ENCODE measurements around the gene FERMT3.
"Not testable (repeated sequence)": the region's sequence is repeated elsewhere in the genome, so short reads cannot be mapped to it uniquely, and the experiment has no call there.

The FERMT3 gene

DNA sequence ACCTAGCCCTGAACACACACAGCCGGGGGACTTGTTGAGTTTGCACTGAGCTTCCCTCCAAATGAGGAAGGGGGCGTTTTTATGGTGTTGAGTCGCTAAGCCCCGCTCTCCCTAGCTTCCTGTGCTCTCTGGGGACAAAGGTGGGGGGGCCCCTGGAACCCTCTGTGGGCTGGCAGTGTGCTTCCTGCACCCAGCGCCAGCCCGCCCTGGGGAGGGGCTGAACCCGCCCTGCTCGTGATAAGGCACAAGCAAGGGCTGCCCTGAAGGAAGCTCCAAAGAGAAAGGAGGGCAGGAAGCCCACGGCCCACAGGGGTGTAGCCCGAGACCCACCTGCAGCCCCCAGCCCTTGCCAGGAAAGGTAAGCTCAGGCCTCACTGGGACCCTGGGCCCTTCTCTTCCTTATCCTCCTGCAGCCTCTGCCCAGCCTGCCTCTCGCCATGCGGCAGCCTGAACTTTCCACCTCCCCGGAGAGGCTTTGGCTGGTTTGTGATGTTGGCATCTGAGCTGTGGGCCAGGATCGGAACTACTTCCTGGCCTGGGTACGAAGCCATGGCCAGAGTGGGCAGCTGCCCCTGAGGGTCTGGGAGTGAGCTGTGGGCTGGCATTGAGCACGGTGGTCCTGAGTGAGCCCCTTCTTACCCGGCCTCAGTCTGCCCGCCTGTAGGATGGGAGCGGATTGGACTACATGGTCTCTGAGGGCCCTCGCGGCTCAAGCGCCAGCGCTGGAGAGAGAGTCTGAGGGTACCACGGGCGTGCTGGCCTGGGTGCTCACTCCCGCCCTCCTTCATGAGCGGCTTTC, at the start of gene FERMT3:
FERMT3 (plus strand) TSS at position 265 of the 799 bp plus-strand sequence. CDS start 644 bp downstream, outside the sequence.
- no peak for DNase-seq

DNA sequence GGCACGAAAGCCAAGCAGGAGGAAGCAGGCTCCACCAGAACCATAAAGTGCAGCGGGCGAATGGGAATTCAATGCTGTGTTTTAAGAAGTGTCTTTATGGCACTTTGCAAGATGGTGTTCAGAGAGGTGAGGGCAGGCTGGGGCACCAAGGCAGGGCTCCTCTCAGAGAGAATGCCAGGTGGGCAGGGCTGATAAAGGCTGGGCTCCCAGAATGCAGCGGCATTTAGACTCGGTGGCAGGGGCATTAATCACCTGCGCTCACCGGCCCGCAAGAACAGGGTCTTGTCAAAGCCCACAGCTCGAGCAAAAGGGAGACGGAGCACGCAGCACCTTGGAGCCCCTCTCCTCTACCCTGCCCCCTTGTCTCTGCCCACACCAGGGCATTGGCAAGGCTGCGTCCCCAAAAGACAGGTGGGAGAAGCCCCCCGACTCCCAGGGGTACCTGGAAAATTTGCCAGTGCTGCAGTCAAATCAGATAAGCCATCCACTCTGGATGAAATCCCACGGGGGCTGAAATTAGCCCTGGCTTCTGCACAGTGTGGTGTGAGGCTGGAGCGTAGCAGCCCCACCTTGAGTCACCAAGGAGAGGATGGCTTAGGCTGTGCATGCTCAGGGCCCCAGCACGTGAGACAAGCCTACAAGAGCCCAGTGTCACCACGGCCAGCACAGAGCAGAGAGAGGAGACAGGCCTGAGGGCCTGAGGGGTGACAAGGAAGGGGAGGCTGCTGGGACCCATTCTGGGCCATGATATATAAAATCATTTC, 48.7 kb upstream of the FERMT3 start:
- DNase-seq, result no peak

DNA sequence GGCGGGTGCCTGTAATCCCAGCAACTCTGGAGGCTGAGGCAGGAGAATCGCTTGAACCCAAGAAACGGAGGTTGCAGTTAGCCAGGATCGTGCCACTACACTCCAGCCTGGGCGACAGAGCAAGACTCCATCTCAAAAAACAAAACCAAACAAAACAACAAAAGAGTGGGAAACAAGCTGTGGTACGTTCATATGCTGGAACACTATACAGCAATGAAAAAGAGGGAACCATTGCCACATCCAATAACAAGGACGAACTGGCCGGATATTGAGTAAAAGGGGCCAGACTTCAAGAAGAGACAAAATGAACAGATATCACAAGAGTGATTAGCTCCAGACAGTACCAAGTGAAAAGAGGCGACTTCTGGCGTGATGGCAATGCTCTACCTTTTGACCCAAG, 45.5 kb upstream of the FERMT3 start:
- DNase-seq, result no peak

DNA sequence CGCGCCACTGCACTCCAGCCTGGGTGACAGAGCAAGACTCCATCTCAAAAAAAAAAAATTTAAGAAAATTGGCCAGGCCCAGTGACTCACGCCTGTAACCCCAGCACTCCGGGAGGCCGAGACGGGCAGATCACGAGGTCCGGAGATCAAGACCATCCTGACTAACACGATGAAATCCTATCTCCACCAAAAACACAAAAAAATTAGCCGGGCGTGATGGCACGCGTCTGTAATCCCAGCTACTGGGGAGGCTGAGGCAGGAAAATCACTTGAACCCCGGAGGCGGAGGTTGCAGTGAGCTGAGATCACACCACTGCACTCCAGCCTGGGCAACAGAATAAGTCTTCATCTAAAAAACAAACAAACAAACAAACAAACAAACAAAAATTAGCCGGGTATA, 43.8 kb upstream of the FERMT3 start:
- not testable (repeated sequence) for DNase-seq

DNA sequence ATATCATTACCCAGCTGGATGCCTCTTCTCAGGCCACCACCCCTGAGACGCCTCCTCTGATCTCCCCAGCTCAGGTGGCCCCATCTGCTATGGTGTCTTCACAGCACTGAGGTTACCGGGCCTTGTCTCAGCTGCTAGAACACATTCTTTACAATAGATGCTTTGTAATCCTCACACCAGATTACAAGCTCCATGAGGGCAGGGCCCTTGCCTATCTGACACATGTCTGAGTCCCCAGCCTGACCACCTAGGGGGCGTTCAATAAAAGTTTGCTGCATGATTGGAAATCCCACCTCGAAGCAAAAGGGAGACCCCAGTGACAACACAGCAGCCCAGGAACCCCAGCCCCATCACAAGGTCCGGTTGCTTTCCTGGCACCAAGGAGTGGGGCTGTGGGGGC, 42.6 kb upstream of the FERMT3 start:
- DNase-seq, result no peak

DNA sequence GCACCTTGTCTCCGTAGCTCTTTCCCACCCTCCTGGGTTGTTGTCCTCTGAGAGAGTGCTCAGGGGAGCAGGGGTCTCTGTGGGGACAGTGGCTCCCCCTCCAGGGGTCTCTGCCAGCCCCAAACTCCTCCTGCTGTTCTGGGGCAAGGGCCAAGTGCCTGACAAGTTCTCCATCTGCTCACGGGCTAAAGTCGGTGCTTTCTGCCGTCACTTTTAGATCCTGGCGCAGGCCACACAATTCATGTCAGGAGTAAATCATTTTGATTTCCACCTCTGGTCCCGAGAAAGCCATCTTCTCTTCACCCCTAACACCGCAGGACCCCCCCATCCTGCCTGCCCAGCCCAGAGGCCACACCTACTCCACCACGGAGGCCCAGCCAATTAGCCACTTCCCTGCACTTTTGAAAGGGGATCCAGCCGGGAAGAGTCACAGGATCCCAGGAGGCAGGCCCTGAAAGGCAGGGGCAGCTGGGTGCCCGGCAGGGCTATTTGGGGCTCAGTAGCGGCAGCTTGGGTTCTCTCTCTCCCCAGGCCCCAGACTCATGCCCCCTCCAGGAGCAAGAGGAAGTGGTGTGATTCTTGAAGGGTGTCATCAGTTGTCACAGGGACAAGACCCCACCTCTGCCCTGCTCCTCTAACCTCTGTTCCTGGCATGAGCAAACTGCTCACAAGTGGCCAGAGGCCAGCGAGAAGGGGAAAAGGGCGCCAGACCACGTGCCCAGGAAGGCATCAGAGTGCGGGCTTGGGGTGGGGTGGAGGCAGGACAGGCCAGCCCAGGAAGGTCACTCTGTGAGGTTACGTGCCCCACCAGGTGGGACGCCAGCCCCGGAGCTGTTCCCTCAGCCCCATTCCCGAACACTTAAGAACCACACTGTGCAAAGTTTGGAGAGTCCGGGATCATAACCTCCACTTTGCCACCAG, 41.9 kb upstream of the FERMT3 start:
- no peak for DNase-seq

DNA sequence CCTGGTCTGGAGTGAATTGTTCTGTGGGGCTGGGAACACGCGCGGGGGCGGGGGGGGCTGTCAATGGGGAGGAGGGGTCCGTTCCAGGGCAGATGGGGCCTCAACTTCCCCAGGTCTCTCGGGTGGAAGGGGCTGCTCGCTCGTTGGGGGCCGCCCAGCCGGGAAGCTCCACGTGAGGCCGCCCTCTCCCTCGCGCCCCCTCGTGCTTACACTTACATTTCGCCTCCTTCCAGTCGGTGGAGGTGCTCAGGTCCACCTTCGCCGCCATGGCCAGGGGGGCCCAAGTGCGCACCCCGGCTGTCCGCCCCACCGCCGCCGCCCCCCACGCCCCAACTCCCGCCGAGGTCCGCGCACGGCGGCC, 41.1 kb upstream of the FERMT3 start:
- DNase-seq, result no peak

DNA sequence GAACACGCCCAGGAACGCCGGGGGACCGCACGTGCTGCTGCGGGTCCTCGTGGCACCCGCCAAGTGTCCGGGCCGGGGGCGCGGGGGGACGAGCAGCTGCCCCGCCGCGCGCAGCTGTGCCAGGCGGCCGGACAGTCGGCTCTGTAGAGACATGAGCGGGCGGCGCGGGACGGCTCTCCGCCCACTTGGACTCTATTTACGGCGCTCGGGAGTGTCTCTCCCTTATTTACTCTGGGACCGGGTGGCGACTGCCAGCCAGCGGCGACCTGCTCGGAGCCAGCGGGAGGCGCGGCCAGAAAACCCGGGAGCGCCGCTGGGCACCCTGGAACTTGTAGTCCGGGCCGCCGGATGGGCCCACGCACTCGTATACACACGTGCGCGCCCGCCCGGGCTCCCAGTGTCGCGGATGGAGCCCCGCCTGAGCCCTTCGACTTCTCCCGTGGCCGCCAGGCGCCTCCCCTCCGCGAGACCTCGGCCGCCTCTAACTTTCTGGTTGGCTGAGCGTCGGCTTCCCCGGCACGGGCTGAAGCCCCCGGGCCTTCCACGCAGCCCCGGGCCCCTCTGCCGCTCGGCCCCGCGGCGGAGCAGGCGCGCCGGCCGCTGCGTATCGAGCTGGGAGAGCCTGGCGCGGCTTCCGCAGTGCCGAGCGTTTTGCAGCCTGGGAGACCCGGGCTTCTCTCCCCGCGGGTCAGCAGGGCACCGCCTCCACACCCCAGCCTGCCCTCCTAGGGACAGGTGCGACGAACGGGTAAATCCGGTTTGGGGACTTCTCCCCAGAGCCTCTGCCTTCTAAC, 40.5 kb upstream of the FERMT3 start, which contains the start of gene MACROD1:
MACROD1 (minus strand) TSS at position 272 of the 794 bp plus-strand sequence; CDS start at position 153, 119 bp downstream.
- DNase-seq, result peak; percentile 45

DNA sequence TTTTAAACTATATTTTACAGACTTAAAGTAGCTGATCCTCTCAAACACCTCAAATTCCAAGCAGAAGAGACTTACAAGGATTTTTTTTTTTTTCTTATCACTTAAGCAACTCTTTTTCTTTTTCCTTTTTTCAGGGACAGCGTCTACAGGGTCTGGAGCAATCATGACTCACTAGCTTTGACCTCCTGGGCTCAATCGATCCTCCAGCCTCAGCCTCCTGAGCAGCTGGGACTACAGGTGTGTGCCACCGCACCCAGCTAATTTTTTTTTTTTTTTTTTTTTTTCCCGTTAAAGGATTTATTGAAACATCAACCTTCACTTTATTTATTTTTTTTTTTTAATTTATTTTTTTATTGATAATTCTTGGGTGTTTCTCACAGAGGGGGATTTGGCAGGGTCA, 36.1 kb upstream of the FERMT3 start:
- DNase-seq, result no peak

DNA sequence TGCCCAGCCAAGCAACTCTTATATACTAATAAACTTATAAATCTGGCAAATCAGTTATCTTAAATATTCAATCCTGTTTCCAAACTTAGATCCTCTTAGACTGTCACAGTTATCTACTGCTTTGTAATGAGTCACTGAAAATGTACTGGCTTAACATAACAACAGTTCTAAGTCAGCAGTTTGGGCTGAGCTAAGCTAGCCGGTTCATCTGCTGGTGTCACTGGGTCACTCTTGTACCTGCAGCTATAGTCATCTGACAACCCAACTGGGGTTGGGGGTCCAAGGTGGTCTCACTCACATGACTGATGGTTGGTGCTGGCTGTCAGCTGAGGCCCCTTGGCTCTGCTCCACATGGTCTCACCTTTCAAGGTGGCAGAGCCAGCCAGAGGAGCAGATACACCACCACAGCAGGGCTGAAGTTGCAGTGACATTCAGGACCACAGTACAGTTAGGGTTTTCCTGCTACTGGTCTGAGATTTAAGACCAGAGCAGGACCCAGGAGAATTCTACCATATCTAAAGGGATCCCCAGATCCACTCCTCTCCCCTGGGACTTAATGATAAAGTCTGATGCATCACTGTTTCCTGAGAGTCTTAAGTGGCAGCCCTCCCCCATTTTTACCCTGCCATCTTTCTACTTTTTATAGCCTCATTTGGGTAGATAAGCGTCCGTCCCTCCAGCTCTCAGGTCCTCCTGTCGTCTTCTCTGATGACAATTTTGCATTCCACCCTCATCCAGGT, 32.7 kb upstream of the FERMT3 start:
- DNase-seq, result no peak

DNA sequence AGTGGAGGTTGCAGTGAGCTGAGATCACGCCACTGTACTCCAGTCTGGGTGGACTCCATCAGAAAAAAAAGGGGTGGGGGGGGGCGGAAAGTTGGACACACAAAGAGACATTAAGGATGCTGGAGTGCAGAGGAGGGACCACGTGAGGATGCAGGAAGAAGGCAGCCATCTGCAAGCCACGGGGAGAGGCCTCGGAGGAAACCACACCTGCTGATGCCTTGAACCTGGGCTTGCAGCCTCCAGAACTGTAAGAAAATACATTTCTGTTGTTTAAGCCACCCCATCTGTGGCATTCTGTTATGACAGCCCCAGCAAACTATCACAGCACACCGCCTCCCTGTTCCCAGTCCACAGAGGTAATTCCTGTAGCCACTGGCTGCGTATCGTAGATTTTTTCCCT, 29.8 kb upstream of the FERMT3 start:
- no peak for DNase-seq

DNA sequence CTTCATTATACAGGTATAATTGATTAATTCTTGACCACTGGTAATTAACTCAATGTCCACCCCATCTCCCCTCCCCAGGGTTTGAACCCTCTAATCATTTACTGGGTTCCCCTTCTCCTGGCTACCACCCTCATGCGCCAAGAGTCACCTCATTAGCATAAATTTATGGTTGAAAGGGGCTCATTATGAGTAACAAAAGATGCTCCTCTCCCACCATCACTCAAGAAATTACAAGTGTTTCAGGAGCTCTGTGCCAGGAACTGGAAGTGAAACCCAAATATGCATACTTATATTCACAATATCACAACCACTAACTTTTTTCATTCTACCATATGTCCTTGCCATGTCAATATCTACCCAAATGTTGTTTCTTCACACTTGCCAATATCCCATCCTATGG, 28.3 kb upstream of the FERMT3 start:
- DNase-seq, result no peak

DNA sequence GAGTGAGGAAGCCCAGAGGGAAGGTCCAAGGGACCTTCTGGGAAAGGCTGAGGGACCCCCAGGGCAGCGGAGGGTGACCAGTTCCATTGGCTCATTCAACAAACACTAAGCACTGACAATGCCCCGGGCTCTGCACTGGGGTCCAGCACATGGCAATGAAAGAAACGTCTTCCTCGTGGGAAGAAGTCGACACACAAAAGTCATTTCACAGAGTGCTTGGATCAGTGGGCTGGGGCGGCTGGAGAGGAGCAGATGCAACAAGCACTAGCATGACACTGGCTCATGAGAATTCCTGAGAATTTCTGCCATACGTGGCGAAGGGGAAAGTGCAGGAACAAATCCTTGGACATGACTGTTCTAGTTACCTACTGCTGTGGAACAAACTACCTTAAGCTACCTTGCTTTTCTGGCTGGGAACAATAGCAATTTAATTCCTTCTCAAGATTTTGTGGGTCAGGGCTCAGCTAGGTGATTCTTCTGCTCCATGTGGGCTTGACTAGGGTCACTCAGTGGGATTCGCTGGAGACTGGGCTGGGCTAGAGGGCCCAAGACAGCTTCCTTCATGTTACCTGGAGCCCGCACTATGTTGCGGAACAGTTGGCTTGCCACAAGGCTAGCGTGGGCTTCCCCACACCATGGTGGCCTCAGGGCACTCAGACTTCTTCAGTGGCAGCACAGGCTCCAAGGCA, 27.4 kb upstream of the FERMT3 start:
- DNase-seq, result no peak

DNA sequence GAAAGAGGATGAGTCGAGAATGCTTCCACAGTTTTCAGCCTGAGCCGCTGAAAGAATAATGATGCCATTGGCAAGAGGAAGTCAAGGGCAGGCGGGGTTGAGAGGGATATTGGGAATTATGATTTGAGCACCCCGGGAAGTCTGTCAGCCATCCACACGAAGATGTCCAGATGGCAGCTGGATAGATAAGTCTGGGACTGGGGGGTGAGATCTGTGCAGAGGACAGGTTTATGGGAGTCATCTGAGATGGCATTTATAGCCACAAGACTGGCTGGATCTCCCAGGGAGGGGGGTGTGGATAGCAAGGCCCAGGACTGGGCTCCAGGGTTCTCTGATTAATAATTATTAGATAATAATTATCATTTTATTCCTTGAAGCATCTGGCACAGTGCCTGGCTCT, 25.6 kb upstream of the FERMT3 start:
- no peak for DNase-seq

DNA sequence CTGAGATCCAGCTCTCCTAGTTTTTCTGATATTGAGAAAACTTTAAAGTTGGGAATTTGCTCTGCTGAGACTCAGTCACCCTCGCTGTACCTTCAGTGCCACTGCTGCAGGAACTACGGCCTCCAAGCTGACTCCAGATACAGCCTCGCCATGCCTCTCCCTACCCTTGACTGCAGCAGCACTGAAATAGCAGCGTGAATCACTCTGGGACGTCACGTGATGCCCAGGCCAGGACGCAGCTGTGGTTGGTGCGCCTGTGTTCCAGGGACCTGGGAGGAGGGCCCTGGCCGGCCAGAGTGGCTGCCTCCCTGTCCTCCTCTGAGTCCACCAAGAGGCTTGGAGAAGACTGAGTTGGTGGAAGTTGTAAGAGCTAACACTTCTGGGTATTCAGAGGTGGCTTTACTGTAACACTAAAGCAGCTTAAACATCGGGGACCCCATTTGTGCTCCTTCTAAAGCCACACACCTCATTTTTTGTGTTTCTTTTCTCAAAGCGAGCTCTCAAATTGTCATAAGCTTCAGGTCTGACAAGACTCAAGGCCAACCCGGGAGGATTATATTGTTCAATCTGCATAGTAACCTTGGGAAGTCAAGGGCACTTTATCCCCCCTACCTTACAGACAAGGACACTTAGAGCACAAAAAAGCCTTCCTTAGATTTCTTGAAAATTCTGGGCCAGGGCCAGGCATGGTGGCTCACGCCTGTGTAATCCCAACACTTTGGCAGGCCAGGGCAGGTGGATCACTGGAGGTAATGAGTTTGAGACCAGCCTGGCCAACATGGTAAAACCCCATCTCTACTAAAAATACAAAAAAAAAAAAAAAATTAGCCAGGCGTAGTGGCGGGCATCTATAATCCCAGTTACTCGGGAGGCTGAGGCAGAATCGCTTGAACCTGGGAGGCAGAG, 24.8 kb upstream of the FERMT3 start:
- DNase-seq, result peak; percentile 23

DNA sequence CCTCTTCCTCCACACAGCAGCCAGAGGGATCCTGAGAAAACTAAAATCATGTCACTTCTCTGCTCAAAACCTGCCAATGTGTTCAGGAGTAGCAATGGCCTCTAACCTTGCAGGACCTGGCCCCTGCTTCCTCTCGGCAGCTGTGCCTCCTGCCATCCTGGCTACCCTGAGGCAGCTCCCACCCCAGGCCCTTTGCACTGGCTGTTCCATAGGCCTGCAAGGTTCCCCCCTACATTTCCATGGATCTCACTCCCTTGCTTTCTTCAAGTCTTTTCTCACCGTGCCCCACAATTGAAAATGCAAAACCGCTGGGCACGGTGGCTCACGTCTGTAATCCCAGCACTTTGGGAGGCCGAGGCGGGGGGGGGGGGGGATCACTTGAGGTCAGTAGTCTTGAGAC, 22.6 kb upstream of the FERMT3 start:
- no peak for DNase-seq

DNA sequence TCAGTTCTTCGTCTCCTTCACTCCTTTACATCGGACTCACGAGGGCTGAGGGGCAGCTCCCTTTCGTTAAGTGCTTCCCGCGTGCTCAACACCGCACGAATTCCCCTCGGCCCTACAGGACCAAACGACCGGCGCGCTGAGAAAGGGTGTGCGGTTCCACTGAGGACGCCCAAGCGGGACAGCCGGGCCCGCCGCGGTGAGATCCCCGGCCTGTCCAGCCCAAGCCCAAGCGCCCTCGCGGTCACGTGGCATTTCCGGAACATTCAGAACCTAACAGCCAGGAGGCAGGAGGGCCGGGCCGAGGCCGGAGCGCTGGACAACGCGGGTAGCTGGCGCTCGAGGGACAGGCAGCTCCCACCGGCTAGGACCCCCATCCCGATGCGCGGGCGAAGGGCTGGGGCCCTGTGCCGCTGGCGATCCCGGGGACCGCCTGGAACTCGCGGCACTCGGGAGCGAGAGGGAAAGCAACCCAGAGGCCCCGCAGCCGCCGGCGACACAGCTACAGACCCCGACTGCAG, 21.3 kb upstream of the FERMT3 start:
- no peak for DNase-seq

DNA sequence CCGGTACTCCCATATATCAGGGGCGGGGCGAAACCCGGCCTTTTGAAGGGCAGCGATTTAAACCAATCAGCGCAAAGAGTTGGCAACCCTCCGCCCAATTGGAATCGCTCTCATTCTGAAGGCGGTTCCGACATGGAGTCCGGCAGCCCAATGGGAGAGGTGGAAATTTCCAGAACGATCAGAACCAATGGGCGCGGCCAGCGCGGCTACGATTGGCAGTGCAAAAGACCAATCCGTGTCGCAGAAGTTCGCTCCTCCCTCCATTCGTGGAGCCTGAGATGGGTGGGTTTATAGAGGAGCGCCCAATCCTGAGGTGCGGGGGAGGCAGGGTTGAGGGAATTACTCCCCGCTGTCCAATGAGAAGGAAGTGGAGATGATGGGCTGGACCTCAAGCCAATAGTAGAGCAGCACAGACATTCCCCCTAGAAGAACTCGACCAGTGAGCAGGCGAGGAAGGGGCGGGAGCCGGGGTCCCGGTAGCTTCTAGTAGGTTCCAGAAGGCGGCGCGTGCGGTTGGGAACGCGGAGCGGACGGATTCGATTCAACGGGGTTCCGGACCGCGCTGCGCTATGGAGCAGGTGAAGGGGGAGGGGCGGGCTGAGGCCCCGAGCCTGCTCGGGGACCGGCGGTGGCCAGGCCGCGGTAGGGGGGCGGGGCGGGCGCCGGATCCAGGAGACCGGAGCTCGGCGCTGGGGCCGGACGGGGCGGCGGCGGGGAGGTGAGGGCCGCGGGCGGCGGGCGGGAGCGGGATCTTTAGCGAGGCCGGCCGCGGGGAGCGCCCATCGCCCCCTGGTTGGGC, 20.6 kb upstream of the FERMT3 start, which contains the start of gene STIP1:
STIP1 (plus strand) TSS at position 479 of the 799 bp plus-strand sequence; CDS start at position 570, 91 bp downstream.
- DNase-seq, result peak; percentile 99

Data from NCI-H2029 treated with DMSO at 0.1 percent for 48 hours (cell line).